Liver (tissue), 9 donors: Measurements from ENCODE around the gene ENOX1. TPM values are rescaled to one million over a fixed set of nuclear protein-coding genes. Genes with fewer than 3 reads are reported as not detected.

Experiments
- DNase-seq: peaks from one replicate; pipeline ENCODE4 v3.0.0-alpha.2; 2017; ENCODE audit warnings: low spot score
- H3K27ac ChIP-seq, 2 donors: one replicate each; pipeline ENCODE4 v1.7.0; 2013; ENCODE audit warnings: inconsistent platforms in 2 of 2, low read length in 2 of 2, control low read depth in 1 of 2, low read depth in 1 of 2, mild to moderate bottlenecking in 1 of 2
- H3K27me3 ChIP-seq, 4 donors: one replicate each; pipeline versions ENCODE4 v1.6.1 to v1.7.0; 2013; ENCODE audit warnings: low read length in 3 of 4, inconsistent platforms in 1 of 4, mild to moderate bottlenecking in 1 of 4, moderate library complexity in 1 of 4; ENCODE audit not compliant: control insufficient read depth in 4 of 4, insufficient read depth in 4 of 4
- H3K36me3 ChIP-seq, 4 donors: one replicate each; pipeline versions ENCODE4 v1.6.1 to v1.7.0; 2013; ENCODE audit warnings: low read length in 3 of 4, mild to moderate bottlenecking in 3 of 4, low read depth in 1 of 4, moderate library complexity in 1 of 4; ENCODE audit not compliant: control insufficient read depth in 4 of 4, insufficient read depth in 3 of 4
- H3K4me1 ChIP-seq, 4 donors: one replicate each; pipeline versions ENCODE4 v1.6.1 to v1.7.0; 2013; ENCODE audit warnings: low read length in 3 of 4, mild to moderate bottlenecking in 3 of 4, moderate library complexity in 1 of 4; ENCODE audit not compliant: control insufficient read depth in 4 of 4, insufficient read depth in 4 of 4
- H3K4me3 ChIP-seq, 3 donors: one replicate each; pipeline versions ENCODE4 v1.6.1 to v1.7.0; 2013; ENCODE audit warnings: low read length in 3 of 3, control low read depth in 1 of 3, low read depth in 1 of 3, mild to moderate bottlenecking in 1 of 3
- H3K9ac ChIP-seq, 2 donors: one replicate each; pipeline ENCODE4 v1.7.0; 2013; ENCODE audit warnings: low read length in 2 of 2, mild to moderate bottlenecking in 2 of 2, moderate library complexity in 2 of 2, control low read depth in 1 of 2, low read depth in 1 of 2
- H3K9me3 ChIP-seq, 4 donors: one replicate each; pipeline versions ENCODE4 v1.6.1 to v1.7.0; 2013; ENCODE audit warnings: low read length in 3 of 4; ENCODE audit not compliant: control insufficient read depth in 4 of 4
- ATF3 ChIP-seq: IDR thresholded peaks from 2 replicates; pipeline ENCODE4 v1.6.1; 2016; ENCODE audit warnings: antibody characterized with exemption
- CTCF ChIP-seq: fragments of 150-350 bp; IDR thresholded peaks from 2 replicates; pipeline ENCODE4 v1.5.1; 2017; ENCODE audit warnings: improper control_type of control experiment, low read depth, low read length; ENCODE audit not compliant: missing input control
- FOXA1 ChIP-seq: IDR thresholded peaks from 2 replicates; pipeline ENCODE4 v1.6.1; 2016; ENCODE audit warnings: antibody characterized with exemption
- FOXA2 ChIP-seq: IDR thresholded peaks from 2 replicates; pipeline ENCODE4 v1.6.1; 2016; ENCODE audit warnings: antibody characterized with exemption
- HNF4G ChIP-seq: IDR thresholded peaks from 2 replicates; pipeline ENCODE4 v1.6.1; 2016; ENCODE audit warnings: antibody characterized with exemption
- JUND ChIP-seq, 2 donors: IDR thresholded peaks; 2 replicates each; pipeline ENCODE4 v1.6.1; 2016; ENCODE audit warnings: antibody characterized with exemption in 2 of 2
- NR2F2 ChIP-seq: IDR thresholded peaks from 2 replicates; pipeline ENCODE4 v1.6.1; 2016; ENCODE audit warnings: antibody characterized with exemption
- RXRA ChIP-seq, 2 donors: IDR thresholded peaks; 2 replicates each; pipeline ENCODE4 v1.6.1; 2017 to 2018; ENCODE audit warnings: antibody characterized with exemption in 2 of 2, mild to moderate bottlenecking in 1 of 2
- SP1 ChIP-seq: IDR thresholded peaks from 2 replicates; pipeline ENCODE4 v1.6.1; 2018; ENCODE audit warnings: antibody characterized with exemption, mild to moderate bottlenecking
- YY1 ChIP-seq: IDR thresholded peaks from 2 replicates; pipeline ENCODE4 v1.6.1; 2016; ENCODE audit warnings: antibody characterized with exemption, mild to moderate bottlenecking
- WGBS: extraction: QIAGEN DNeasy Blood & Tissue Kit; methylation state at CpG from one replicate; pipeline ENCODE4 v1.1.7; 2013; 5-methylcytosine and 5-hydroxymethylcytosine counted together
- polyA plus RNA-seq, 2 donors: library from polyadenylated mRNA; stranded (reverse) in 1 of 2; unstranded in 1 of 2; fragments of 200-250 nt in 1 of 2; fragments of >200 nt in 1 of 2; fragmentation: Nextera tagmentation in 1 of 2; extraction: Ambion mirVana in 1 of 2; gene quantifications; one replicate each; pipeline versions ENCODE4 v1.2.1 to v1.2.3, GENCODE V29; 2013 to 2015
- total RNA-seq, 2 donors: library from RNA; depleted of rRNA; stranded (reverse); fragments of >200 nt; gene quantifications; one replicate each; pipeline ENCODE4 v1.2.3, GENCODE V29; 2014
- TF ChIP-seq, protein P1 (sequence below): IDR thresholded peaks from 2 replicates; pipeline ENCODE4 v1.6.1; 2016; ENCODE audit warnings: antibody characterized with exemption
- TF ChIP-seq, protein P2 (sequence below): IDR thresholded peaks from 2 replicates; pipeline ENCODE4 v1.6.1; 2016; ENCODE audit warnings: antibody characterized with exemption, mild to moderate bottlenecking
- TF ChIP-seq, protein P3 (sequence below): IDR thresholded peaks from 2 replicates; pipeline ENCODE4 v1.6.1; 2016; ENCODE audit warnings: antibody characterized with exemption
- donor health status: healthy.
- donor health status: healthy.
- donor health status: healthy.
- donor health status: healthy.
- donor health status: healthy.

The ENOX1 gene
- total and polyA plus RNA-seq, 4 donors: 0.02 to 0.33 (median 0.08) TPM; not detected in 1

DNA sequence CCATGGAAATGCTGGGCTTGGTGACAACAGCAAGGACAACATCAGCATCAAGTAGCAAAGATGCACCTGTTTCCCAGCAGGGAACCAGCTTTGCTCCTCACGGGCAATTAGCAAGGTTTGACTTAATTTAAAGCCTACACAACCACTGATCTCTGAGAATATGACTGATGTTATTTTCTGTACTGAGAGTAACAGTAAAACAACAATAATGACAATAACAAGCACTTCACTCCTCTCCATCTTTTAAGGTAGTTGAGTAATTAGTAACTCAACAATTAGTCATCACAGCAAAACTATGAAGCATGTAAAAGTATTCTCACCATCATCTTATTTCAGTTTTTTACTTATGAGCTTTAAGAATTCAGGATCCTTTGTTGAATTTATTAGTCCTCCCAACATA is 37.3 kb downstream of the ENOX1 start:
- Histone ChIP-seq H3K9ac (no peak overlapping the region), H3K36me3 (no peaks in the 10 kb centered on the region), H3K4me1 (no peaks in the 10 kb centered on the region), H3K4me3 (no peak overlapping the region), H3K27ac (no peak overlapping the region), H3K27me3 (peaks cover 0 to under 1% (median 0%) of the 10 kb centered on the region in 4 donors), H3K9me3 (peaks cover 0 to 3% (median 0%) of the 10 kb centered on the region in 4 donors)
- no peak for TF ChIP-seq FOXA2
- TF ChIP-seq, protein P1, sequence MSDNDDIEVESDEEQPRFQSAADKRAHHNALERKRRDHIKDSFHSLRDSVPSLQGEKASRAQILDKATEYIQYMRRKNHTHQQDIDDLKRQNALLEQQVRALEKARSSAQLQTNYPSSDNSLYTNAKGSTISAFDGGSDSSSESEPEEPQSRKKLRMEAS: no peak
- no peak for TF ChIP-seq ATF3
- TF ChIP-seq JUND (IDR thresholded peaks at IDR 0.05): no peak
- TF ChIP-seq YY1: no peak
- no peak for TF ChIP-seq HNF4G
- no peak for TF ChIP-seq FOXA1
- 58% methylated on average over 1 of the region's 1 CpG for WGBS
- DNase-seq: no peak

DNA sequence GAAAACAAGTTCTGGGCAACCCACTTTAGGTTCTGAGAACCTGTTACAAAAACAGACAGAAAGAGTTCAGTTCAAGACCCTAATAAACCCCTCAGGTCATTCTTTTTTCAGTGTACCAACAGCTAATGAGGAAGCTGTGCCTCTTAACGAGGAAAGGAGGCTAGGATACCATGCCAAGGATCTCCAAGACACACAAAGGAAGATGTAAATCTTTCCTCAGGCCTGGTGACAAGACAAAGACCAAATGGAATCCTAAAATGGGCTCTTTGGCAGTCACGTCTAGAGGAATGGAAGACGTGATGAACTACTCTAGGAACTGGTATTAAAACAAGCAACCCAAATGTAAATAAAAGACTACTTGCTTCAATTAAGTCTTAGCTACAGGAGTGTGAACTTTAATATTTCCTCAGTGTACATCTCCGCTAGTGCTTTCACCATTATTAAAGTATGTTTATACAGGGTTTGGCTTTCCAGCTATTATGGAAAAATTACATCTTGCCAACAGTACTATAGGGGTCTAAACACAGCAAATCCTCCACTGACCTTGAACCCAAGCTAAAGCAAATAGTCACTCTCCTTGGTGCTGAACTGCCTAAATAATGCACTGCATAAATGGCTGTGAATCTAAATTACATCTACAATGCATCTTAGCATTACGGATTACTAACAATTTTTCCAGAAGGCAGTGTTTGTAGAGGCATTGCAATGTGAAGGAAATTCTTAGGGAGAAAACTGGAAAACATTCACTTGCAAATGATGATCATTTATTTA is 42.3 kb downstream of the ENOX1 start:
- no peak for DNase-seq
- 84% methylated on average over 5 of the region's 5 CpGs for WGBS
- no peak overlapping the region for H3K27ac ChIP-seq
- TF ChIP-seq, protein P2, sequence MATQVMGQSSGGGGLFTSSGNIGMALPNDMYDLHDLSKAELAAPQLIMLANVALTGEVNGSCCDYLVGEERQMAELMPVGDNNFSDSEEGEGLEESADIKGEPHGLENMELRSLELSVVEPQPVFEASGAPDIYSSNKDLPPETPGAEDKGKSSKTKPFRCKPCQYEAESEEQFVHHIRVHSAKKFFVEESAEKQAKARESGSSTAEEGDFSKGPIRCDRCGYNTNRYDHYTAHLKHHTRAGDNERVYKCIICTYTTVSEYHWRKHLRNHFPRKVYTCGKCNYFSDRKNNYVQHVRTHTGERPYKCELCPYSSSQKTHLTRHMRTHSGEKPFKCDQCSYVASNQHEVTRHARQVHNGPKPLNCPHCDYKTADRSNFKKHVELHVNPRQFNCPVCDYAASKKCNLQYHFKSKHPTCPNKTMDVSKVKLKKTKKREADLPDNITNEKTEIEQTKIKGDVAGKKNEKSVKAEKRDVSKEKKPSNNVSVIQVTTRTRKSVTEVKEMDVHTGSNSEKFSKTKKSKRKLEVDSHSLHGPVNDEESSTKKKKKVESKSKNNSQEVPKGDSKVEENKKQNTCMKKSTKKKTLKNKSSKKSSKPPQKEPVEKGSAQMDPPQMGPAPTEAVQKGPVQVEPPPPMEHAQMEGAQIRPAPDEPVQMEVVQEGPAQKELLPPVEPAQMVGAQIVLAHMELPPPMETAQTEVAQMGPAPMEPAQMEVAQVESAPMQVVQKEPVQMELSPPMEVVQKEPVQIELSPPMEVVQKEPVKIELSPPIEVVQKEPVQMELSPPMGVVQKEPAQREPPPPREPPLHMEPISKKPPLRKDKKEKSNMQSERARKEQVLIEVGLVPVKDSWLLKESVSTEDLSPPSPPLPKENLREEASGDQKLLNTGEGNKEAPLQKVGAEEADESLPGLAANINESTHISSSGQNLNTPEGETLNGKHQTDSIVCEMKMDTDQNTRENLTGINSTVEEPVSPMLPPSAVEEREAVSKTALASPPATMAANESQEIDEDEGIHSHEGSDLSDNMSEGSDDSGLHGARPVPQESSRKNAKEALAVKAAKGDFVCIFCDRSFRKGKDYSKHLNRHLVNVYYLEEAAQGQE: peak; percentile 71
- no peak for TF ChIP-seq JUND (IDR thresholded peaks at IDR 0.05)
- H3K36me3 ChIP-seq: no peaks in the 10 kb centered on the region
- H3K27me3 ChIP-seq: peaks cover 0 to 5% (median 0%) of the 10 kb centered on the region in 4 donors
- no peak overlapping the region for H3K4me3 ChIP-seq
- H3K9ac ChIP-seq: no peak overlapping the region
- H3K9me3 ChIP-seq: peaks cover 0 to 7% (median 0%) of the 10 kb centered on the region in 4 donors
- no peaks in the 10 kb centered on the region for H3K4me1 ChIP-seq

DNA sequence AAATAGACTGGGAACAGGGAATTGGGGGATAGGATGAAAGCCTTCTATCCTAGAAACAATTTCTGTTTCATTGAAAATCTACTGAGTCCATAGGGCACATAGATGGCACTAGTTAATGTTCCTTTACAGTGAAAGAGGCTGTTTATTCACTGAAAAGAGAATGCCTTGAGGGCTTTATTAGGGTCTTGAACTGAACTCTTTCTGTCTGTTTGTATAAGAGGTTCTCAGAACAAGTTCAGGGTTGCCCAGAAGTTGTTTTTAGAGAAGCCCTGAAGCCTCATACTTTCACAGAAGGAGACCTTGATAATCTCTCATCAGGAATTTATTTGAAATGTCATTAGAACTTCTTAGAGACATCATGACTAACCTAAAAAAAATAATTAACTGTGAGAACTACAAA is 43.9 kb downstream of the ENOX1 start:
- no peak for DNase-seq
- Histone ChIP-seq H3K9ac (no peak overlapping the region), H3K4me1 (no peaks in the 10 kb centered on the region), H3K4me3 (no peak overlapping the region), H3K36me3 (no peaks in the 10 kb centered on the region), H3K9me3 (peaks cover 0 to 7% (median 0%) of the 10 kb centered on the region in 4 donors), H3K27ac (no peak overlapping the region), H3K27me3 (peaks cover 0 to 5% (median 0%) of the 10 kb centered on the region in 4 donors)
- TF ChIP-seq YY1 (no peak), NR2F2 (no peak), HNF4G (no peak), CTCF (no peak), JUND (IDR thresholded peaks at IDR 0.05) (no peak), SP1 (no peak), RXRA (IDR thresholded peaks at IDR 0.05) (no peak), ATF3 (no peak)
- TF ChIP-seq, protein P3, sequence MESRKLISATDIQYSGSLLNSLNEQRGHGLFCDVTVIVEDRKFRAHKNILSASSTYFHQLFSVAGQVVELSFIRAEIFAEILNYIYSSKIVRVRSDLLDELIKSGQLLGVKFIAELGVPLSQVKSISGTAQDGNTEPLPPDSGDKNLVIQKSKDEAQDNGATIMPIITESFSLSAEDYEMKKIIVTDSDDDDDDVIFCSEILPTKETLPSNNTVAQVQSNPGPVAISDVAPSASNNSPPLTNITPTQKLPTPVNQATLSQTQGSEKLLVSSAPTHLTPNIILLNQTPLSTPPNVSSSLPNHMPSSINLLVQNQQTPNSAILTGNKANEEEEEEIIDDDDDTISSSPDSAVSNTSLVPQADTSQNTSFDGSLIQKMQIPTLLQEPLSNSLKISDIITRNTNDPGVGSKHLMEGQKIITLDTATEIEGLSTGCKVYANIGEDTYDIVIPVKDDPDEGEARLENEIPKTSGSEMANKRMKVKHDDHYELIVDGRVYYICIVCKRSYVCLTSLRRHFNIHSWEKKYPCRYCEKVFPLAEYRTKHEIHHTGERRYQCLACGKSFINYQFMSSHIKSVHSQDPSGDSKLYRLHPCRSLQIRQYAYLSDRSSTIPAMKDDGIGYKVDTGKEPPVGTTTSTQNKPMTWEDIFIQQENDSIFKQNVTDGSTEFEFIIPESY: no peak
- TF ChIP-seq, protein P1: no peak
- TF ChIP-seq, protein P2: no peak
